CD4-positive, alpha-beta T cell treated with Interferon alpha-2 for 1 hour (primary cell): Measurements from ENCODE around the gene CTDNEP1.
A peak's percentile ranks its signal among the peaks of the same experiment; 100 is the strongest.

Experiments
- DNase-seq, 2 donors: peaks; one replicate each; pipeline ENCODE4 v3.0.0-alpha.2; 2020 to 2022

CTDNEP1 gene

GRCh38 chr17:7279448-7279847 is 27.9 kb upstream of the CTDNEP1 start:
- no peak for DNase-seq

DNA sequence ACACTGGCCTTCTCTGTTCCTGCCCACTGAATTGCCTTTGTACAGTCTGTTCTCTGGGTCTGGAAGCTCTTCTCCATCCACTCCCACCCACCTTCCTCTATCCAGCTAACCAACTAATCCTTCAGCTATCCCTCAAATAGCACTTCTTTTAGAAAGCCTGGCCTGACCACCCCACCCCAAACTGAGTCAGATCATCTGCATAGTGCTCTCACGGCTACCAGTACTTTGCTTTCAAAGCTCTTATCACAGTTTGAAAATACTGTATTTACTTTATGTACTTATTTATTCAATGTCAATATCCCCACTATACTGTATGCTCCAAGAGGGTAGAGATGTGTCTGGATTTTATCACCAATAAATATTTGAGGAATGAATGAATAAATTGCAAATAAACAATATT is 15.2 kb upstream of the CTDNEP1 start:
- DNase-seq = no peak

DNA sequence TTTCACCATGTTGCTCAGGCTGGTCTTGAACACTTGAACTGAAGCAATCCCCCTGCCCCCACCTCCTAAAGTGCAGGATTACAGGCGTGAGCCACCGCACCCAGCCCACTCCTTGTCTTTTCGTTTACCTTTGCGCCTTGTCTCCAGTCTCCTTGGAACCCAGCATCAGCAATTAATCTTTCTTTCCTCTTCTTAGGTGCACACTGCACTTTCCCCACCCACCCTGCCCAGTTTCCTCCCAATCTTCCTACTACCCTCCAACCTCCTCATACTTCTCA is 12.2 kb upstream of the CTDNEP1 start:
- no peak for DNase-seq

DNA sequence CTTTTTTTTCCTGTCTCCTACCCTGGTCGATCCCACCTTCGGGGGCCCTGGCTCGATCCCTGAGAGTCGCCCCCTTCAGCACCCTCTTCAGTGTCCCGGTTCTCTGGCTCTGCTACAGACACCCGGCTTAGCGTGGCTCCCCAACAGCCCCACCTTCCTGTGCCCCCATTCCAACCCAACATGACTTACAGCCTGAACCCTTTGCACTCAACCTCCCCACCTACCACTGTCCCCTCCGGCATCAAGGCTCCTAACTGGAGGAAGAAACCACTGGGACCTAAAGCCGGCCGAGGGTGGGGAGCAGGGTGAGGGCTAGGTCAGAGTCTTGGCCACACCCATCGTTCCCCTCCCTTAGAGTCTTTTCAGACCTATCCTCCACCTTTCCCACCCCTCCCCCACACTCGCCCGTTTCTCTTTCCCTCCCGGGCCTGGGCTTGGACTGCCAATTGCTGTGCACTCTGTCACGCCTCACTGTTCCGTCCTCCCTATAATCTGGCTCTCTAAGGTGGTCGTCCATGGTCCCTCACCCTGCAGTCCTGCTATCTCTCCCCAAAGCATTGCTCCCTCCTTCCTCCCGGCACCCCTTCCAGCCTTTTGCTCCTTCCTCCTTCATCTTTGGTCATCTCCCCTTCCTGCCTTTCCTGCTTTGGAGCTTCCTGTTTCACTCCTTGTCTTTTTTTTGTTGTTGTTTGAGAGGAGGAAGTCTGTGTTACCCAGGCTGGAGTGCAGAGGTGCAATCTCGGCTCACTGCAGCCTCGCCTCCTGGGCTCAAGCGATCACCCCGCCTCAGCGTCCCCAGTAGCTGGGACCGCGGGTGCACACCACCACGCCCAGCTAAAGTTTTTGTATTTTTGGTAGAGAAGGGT is 11.6 kb upstream of the CTDNEP1 start:
- DNase-seq = no peak

GRCh38 chr17:7262192-7262934 is 10.8 kb upstream of the CTDNEP1 start, which contains the start of gene CLDN7:
TSS of gene CLDN7 (minus strand) at chr17:7262478. CDS start at chr17:7262043, 435 bp downstream.
- DNase-seq = no peak

DNA sequence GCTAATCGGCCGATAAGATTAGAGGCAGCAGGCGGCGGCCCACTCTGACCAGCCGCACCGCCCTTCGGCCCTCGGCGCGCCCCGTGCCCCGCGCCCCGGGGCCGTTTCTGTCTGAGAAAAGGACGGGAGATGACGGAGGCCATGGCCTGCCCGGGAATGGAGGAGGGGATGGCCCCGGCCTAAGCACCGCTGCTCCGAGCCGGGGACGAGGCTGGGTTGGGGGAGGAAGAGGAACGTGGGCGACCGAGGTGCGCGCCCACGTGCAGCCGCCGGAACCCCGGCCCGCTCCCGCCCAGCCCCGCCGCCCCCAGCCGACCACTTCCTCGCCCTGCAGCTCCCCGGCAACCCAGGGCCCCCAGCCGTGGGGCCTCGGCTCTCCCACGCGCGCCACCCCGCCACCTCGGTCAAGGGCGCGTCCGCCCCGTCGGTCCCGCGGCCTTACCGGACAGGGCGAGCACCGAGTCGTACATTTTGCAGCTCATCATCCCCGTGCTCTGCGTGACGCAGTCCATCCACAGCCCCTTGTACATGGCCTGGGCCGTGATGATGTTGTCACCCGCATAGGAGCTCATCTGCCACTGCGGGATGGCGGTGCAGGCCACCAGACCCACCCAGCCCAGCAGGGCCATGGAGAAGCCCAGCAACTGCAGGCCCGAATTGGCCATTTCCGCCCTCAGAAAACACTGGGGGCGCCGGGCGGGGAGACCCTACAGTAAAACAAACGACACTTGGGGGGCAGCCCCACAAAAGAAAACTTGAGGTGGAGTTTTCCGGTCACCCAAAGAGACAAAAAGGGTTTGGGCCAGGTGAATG is 10.1 kb upstream of the CTDNEP1 start:
- DNase-seq = peak in 1 of 2 donors; percentile 40

- DNase-seq = peak in 1 of 2 donors; percentile 49
These were observed 9.3 kb upstream of the CTDNEP1 start for GRCh38 chr17:7260651-7261378.

DNA sequence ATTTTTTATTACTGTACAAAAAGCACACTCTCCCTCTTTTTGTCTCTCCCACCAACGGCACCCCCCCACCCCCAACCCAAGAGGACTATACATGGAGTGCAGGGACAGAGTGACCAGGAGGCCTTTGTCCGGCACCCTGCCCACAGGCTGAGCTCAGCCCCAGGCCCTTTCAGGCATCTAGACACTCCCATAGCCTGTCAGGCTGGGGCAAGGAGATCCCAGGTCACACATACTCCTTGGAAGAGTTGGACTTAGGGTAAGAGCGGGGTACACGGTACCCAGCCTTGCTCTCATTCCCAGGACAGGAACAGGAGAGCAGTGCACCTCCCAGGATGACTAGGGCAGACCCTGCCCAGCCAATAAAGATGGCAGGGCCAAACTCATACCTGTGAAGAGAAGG is 8.6 kb upstream of the CTDNEP1 start:
- DNase-seq = no peak

DNA sequence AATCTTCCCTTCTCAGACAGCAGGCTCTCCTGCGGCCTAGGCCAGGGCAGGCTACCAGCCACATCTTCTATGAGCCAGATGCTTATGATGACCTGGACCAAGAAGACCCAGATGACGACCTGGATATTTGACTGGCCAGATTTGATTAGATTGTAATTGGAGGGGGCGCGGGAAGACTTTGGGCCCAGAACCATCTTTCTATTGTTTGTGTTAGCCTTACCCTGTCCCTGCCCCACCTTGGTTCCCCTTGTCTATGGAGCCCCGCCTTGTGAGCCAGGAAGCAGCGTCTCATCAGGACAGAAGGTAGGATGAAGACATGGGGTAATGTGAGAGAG is 8.0 kb upstream of the CTDNEP1 start:
- no peak for DNase-seq

DNA sequence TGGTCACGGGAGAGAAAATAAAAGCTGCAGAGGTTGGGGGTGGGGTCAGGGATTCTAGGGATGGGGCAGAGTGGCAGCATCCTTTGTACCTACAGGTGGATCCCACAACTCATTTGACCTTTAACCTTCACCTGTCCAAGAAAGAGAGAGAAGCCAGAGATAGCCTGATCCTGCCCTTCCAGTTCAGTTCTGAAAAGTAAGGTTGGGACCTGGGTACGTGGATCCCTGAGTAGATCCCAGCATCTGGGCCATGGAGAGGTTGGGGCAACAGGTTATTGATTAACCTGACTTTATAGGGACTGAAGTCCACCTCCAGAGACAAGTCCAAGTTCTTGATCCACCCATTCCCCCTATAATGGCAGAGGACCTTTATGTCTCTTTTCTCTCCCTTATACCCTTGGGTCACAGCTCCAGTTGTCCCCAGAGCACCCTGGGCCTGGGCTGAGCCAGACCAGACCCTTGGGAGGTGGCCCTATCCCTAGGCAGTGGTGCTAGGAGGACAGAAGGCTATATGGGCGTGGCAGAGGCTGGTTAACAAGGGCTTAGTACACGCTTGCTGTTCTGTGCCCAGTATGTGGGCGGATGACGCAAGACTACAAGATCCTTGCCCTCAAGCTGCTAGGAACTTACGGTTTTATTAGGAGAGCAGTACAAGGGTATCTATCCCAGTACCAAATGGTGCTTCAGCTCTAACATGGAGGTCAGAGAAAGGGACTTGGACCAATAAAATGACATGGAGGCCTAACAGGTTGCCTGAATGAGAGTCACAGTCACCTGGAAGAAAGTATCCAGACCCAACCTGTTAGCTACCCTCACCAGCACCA is 7.4 kb upstream of the CTDNEP1 start:
- DNase-seq = no peak

DNA sequence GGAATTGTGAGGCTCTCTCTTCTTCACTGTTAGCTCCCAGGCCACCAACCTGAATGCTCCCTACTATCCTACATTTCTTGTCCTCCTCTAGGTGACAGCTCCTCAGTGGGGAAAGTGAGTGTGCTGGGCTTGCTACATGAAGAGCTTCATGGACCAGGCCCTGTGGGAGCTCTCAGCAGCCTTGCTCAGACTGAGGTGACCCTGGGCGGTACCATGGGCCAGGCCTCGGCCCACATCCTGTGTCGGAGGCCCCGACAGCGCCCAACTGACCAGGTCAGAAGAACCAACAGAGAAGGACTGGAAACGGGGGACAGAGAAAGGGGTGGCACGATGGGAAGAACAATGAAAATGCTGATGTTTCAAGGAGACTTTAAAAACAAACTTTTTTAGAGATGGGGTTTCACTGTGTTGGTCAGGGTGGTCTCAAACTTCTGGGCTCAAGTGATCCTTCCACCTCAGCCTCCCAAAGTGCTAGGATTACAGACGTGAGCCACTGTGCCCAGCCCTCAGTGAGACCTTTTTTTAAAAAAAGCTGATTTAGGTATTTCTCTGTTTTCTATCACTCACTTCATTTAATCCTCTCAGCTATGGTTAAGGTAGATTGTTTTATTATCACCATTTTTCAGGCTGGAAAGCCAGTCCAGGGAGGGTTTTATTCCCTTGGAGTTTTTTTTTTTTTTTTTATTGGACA is 5.4 kb upstream of the CTDNEP1 start:
- no peak for DNase-seq

DNA sequence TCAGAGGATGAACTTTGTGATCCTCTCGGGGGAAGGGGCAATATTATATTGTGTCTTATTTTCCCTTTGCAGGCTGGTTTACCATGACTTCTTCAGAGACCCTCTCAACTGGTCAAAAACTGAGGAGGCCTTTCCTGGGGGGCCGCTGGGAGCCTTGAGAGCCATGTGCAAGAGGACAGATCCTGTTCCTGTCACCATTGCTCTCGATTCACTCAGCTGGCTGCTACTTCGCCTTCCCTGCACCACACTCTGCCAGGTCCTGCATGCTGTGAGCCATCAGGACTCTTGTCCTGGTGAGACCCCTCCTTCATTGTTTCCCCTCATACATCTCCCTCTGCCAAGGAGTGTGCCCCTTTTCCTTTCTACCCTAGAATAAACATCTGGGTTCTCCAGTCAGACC is 3.0 kb upstream of the CTDNEP1 start:
- DNase-seq = no peak

DNA sequence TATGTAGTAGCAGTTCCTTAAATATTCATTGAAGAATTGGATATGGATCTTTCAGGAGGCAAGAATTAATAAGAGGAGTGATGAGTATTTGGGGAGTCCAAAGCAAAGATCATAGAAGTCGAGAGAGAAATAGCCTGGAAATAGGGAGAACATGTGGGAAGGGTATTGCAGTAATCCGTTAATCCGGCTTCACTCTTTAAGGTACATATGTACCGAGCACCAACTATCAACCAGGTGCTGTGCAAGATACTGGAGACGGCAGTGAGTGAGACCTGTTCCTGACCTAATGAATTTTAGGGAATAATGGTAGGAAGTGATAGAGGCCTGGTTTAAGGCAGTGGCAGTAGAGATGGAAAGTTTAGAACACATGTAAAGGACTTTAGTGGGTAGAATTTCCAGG is 1.5 kb upstream of the CTDNEP1 start:
- no peak for DNase-seq

- peak; percentile 90 to 91 for DNase-seq
These were observed 876 bp upstream of the CTDNEP1 start, which contains the start of gene ELP5 for GRCh38 chr17:7252176-7253043. TSS of gene ELP5 (plus strand) at chr17:7252215. CDS start at chr17:7252551, 336 bp downstream.

- DNase-seq = peak; percentile 47 to 66
These were observed 573 bp downstream of the CTDNEP1 start for GRCh38 chr17:7250695-7251627.

DNA sequence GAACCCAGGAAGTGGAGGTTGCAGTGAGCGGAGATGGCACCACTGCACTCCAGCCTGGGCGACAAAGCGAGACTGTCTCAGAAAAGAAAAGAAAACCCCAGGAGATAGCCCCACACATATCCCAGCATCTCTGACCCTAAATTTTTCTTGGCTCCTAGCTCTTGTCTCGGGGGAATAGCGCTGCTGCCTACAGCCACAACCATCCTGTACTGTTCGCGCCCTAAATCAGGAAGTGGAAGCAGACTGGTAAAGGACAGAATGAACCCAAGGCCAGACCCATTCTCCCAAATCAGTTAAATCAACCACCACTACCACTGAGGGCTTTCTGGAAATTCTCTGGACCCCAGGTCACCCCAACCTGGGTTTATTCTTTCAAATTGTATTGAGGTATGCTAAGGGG is 1.7 kb downstream of the CTDNEP1 start:
- DNase-seq = no peak

GRCh38 chr17:7249214-7249613 is 2.3 kb downstream of the CTDNEP1 start:
- DNase-seq = no peak

- no peak for DNase-seq
These were observed 2.7 kb downstream of the CTDNEP1 start for GRCh38 chr17:7248796-7249195.

DNA sequence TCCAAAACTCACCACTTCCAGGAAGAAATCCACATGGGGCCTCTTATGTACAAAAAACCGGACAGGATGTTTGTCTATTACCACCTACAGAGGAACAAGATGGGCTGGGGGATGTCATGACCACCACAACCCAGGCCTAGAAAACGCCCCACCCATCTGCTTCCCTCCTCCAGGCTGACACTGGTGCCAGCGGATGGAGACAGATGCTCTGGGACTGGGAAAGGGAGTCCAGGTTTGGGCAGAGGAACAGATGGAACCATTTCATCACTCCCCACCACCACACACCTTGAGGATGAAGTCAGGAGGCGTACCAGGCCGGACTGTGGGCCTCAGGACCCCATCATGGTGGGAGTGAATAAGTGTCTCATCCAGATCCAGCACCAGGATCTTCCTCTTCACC is 4.8 kb downstream of the CTDNEP1 start:
- DNase-seq = no peak
